HEK293 (cell line): Measurements from ENCODE around the gene PDZD2.

ENCODE experiments used
- CTCF ChIA-PET: fragments of 350-600 bp; formaldehyde crosslinking; extraction: SDS; loops from one replicate; lab custom pipeline; 2021; ENCODE audit warnings: antibody characterized with exemption; lab: Yijun Ruan, JAX
- POLR2A ChIA-PET: fragments of 300-600 bp; formaldehyde crosslinking; extraction: SDS; loops from one replicate; lab custom pipeline; 2020; ENCODE audit warnings: antibody characterized with exemption, inconsistent platforms; lab: Yijun Ruan, JAX
- H3K27ac ChIP-seq: fragments of 200-500 bp; sonication (Bioruptor generic); 2 replicates; pipeline ENCODE4 v1.5.1; 2014; ENCODE audit warnings: low read depth, low read length, control low read depth, inconsistent platforms; ENCODE audit errors: extremely low read depth
- H3K36me3 ChIP-seq, 2 experiments: fragments of 200-500 bp in 1 of 2; sonication (Bioruptor generic) in 1 of 2; 1 replicate in 1 of 2; 2 replicates in 1 of 2; pipeline ENCODE4 v1.5.1; 2014 to 2017; ENCODE audit warnings: inconsistent platforms in 2 of 2, low read length in 2 of 2; ENCODE audit not compliant: control insufficient read depth in 2 of 2, insufficient read depth in 1 of 2
- H3K4me1 ChIP-seq: fragments of 200-500 bp; sonication (Bioruptor generic); 2 replicates; pipeline ENCODE4 v1.5.1; 2014; ENCODE audit warnings: mild to moderate bottlenecking, low read length, inconsistent platforms; ENCODE audit not compliant: control insufficient read depth, insufficient read depth
- H3K4me3 ChIP-seq: 2 replicates; pipeline ENCODE4 v1.5.1; 2011; ENCODE audit warnings: low read depth, mild to moderate bottlenecking, control low read depth, low read length, moderate library complexity
- H3K9me3 ChIP-seq: fragments of 200-500 bp; sonication (Bioruptor generic); 2 replicates; pipeline ENCODE4 v1.5.1; 2014; ENCODE audit warnings: low read depth, low read length, inconsistent platforms; ENCODE audit not compliant: control insufficient read depth, insufficient read depth
- BCL11B ChIP-seq: fragments of 450-650 bp; formaldehyde crosslinking; IDR thresholded peaks from 2 replicates; pipeline ENCODE4 v1.5.1; 2016; ENCODE audit warnings: low read depth, missing biosample characterization, missing genetic modification characterization
- FEZF1 ChIP-seq: fragments of 450-650 bp; formaldehyde crosslinking; IDR thresholded peaks from 2 replicates; pipeline ENCODE4 v1.5.1; 2016; ENCODE audit warnings: missing biosample characterization, missing genetic modification characterization
- GLIS2 ChIP-seq: fragments of 450-650 bp; formaldehyde crosslinking; IDR thresholded peaks from 2 replicates; pipeline ENCODE4 v1.5.1; 2016; ENCODE audit warnings: missing biosample characterization, missing genetic modification characterization
- KLF8 ChIP-seq: fragments of 450-650 bp; formaldehyde crosslinking; IDR thresholded peaks from 2 replicates; pipeline ENCODE4 v1.5.1; 2016; ENCODE audit warnings: missing biosample characterization, missing genetic modification characterization
- KLF9 ChIP-seq: fragments of 450-650 bp; formaldehyde crosslinking; IDR thresholded peaks from 2 replicates; pipeline ENCODE4 v1.5.1; 2016; ENCODE audit warnings: missing biosample characterization, missing genetic modification characterization, low read depth
- TSHZ1 ChIP-seq: fragments of 450-650 bp; formaldehyde crosslinking; IDR thresholded peaks from 2 replicates; pipeline ENCODE4 v1.5.1; 2016; ENCODE audit warnings: missing biosample characterization, missing genetic modification characterization, borderline replicate concordance
- ZBTB10 ChIP-seq: fragments of 450-650 bp; formaldehyde crosslinking; IDR thresholded peaks from 2 replicates; pipeline ENCODE4 v1.5.1; 2016; ENCODE audit warnings: missing biosample characterization, missing genetic modification characterization
- ZEB2 ChIP-seq: fragments of 450-650 bp; formaldehyde crosslinking; IDR thresholded peaks from 2 replicates; pipeline ENCODE4 v1.5.1; 2016; ENCODE audit warnings: missing biosample characterization, missing genetic modification characterization
- ZFHX2 ChIP-seq: fragments of 450-650 bp; formaldehyde crosslinking; conservative IDR thresholded peaks from 2 replicates; pipeline ENCODE4 v1.5.1; 2016; ENCODE audit warnings: missing biosample characterization, missing genetic modification characterization
- ZFP41 ChIP-seq: fragments of 450-650 bp; formaldehyde crosslinking; IDR thresholded peaks from 2 replicates; pipeline ENCODE4 v1.5.1; 2016; ENCODE audit warnings: missing biosample characterization, missing genetic modification characterization, borderline replicate concordance
- ZNF112 ChIP-seq: fragments of 450-650 bp; formaldehyde crosslinking; IDR thresholded peaks from 2 replicates; pipeline ENCODE4 v1.5.0; 2017; ENCODE audit warnings: missing biosample characterization, missing genetic modification characterization
- ZNF133 ChIP-seq: fragments of 450-650 bp; formaldehyde crosslinking; IDR thresholded peaks from 2 replicates; pipeline ENCODE4 v1.5.1; 2016; ENCODE audit warnings: missing biosample characterization, missing genetic modification characterization
- ZNF24 ChIP-seq: fragments of 450-650 bp; formaldehyde crosslinking; IDR thresholded peaks from 2 replicates; pipeline ENCODE4 v1.5.1; 2016; ENCODE audit warnings: missing biosample characterization, missing genetic modification characterization
- ZNF394 ChIP-seq: fragments of 450-650 bp; formaldehyde crosslinking; IDR thresholded peaks from 2 replicates; pipeline ENCODE4 v1.5.1; 2016; ENCODE audit warnings: missing biosample characterization, missing genetic modification characterization, mild to moderate bottlenecking, moderate library complexity, borderline replicate concordance
- ZNF514 ChIP-seq: fragments of 450-650 bp; formaldehyde crosslinking; IDR thresholded peaks from 2 replicates; pipeline ENCODE4 v1.5.1; 2016; ENCODE audit warnings: missing biosample characterization, missing genetic modification characterization
- ZNF521 ChIP-seq: fragments of 450-650 bp; formaldehyde crosslinking; IDR thresholded peaks from 2 replicates; pipeline ENCODE4 v1.5.1; 2017; ENCODE audit warnings: missing biosample characterization, mild to moderate bottlenecking, missing genetic modification characterization
- ZNF548 ChIP-seq: fragments of 450-650 bp; formaldehyde crosslinking; IDR thresholded peaks from 2 replicates; pipeline ENCODE4 v1.5.1; 2016; ENCODE audit warnings: missing biosample characterization, missing genetic modification characterization
- ZNF555 ChIP-seq: fragments of 450-650 bp; formaldehyde crosslinking; conservative IDR thresholded peaks from 2 replicates; pipeline ENCODE4 v1.5.1; 2017; ENCODE audit warnings: missing biosample characterization, mild to moderate bottlenecking, missing genetic modification characterization, inconsistent platforms
- ZNF580 ChIP-seq: fragments of 450-650 bp; formaldehyde crosslinking; IDR thresholded peaks from 2 replicates; pipeline ENCODE4 v1.5.1; 2016; ENCODE audit warnings: missing biosample characterization, missing genetic modification characterization
- ZNF585B ChIP-seq: fragments of 450-650 bp; formaldehyde crosslinking; IDR thresholded peaks from 2 replicates; pipeline ENCODE4 v1.5.1; 2016; ENCODE audit warnings: missing biosample characterization, missing genetic modification characterization
- ZNF624 ChIP-seq: fragments of 450-650 bp; formaldehyde crosslinking; IDR thresholded peaks from 2 replicates; pipeline ENCODE4 v1.5.1; 2017; ENCODE audit warnings: missing biosample characterization, missing genetic modification characterization
- ZNF639 ChIP-seq: fragments of 450-650 bp; formaldehyde crosslinking; IDR thresholded peaks from 2 replicates; pipeline ENCODE4 v1.5.1; 2016; ENCODE audit warnings: missing biosample characterization, missing genetic modification characterization
- ZNF701 ChIP-seq: fragments of 450-650 bp; formaldehyde crosslinking; IDR thresholded peaks from 2 replicates; pipeline ENCODE4 v1.5.1; 2016; ENCODE audit warnings: missing biosample characterization, missing genetic modification characterization
- ZSCAN16 ChIP-seq: fragments of 450-650 bp; formaldehyde crosslinking; IDR thresholded peaks from 2 replicates; pipeline ENCODE4 v1.5.1; 2016; ENCODE audit warnings: missing biosample characterization, missing genetic modification characterization

The PDZD2 gene

GRCh38 chr5:32130865-32131264 is 491.9 kb downstream of the PDZD2 start:
- H3K4me1 ChIP-seq: peaks cover 18% of the 10 kb centered on the region
- H3K36me3 ChIP-seq: peaks cover 26 to 34% of the 10 kb centered on the region in 2 experiments
- no peaks in the 10 kb centered on the region for H3K9me3 ChIP-seq
- H3K27ac ChIP-seq: no peak overlapping the region
- ChIA-PET POLR2A (no interaction called here), CTCF (interaction anchor here (1.0 to 1.3 kb wide), 3 partner anchors 10 to 101 kb away, joined by 3 to 4 read pairs (median 3); no protein-coding TSS in a partner anchor)
- no peak for TF ChIP-seq ZNF585B (tag by site-specific recombination)
- TF ChIP-seq BCL11B (tag by site-specific recombination): no peak
- TF ChIP-seq ZNF555: no peak
- TF ChIP-seq FEZF1 (tag by site-specific recombination): no peak
- TF ChIP-seq ZBTB10 (tag by site-specific recombination): no peak
- no peak for TF ChIP-seq ZNF701 (tag by site-specific recombination)
- no peak for TF ChIP-seq ZFP41
- TF ChIP-seq ZNF514 (tag by site-specific recombination): no peak
- TF ChIP-seq GLIS2 (tag by site-specific recombination): no peak
- TF ChIP-seq KLF8 (tag by site-specific recombination): no peak
- TF ChIP-seq TSHZ1 (tag by site-specific recombination): no peak
- TF ChIP-seq ZFHX2 (tag by site-specific recombination): no peak
- no peak for TF ChIP-seq ZNF24 (tag by site-specific recombination)
- TF ChIP-seq ZNF580 (tag by site-specific recombination): no peak
- no peak for TF ChIP-seq ZEB2
- no peak for TF ChIP-seq ZNF521
- no peak overlapping the region for H3K4me3 ChIP-seq

GRCh38 chr5:32131604-32132003 is 492.7 kb downstream of the PDZD2 start:
- H3K27ac ChIP-seq: no peak overlapping the region
- CTCF ChIA-PET: interaction anchor here (1.0 to 1.3 kb wide), 4 partner anchors 10 to 322 kb away, joined by 3 to 6 read pairs (median 4); no protein-coding TSS in a partner anchor
- H3K4me1 ChIP-seq: peaks cover 18% of the 10 kb centered on the region
- POLR2A ChIA-PET: no interaction called here
- H3K9me3 ChIP-seq: no peaks in the 10 kb centered on the region
- H3K4me3 ChIP-seq: no peak overlapping the region
- H3K36me3 ChIP-seq: peaks cover 24 to 27% of the 10 kb centered on the region in 2 experiments
- TF ChIP-seq ZSCAN16 (tag by site-specific recombination): 0 out of 2 replicates have a peak, but pooled peaks have one; percentile 14
- no peak for TF ChIP-seq ZNF548 (tag by site-specific recombination)
- TF ChIP-seq KLF9 (tag by site-specific recombination): no peak
- TF ChIP-seq ZNF394: no peak
- TF ChIP-seq ZNF639: no peak
- no peak for TF ChIP-seq ZNF112 (tag by site-specific recombination)
- no peak for TF ChIP-seq ZNF624
- TF ChIP-seq TSHZ1 (tag by site-specific recombination): no peak; the same call in 1 of the 2 replicates
- TF ChIP-seq ZNF133 (tag by site-specific recombination): no peak
